Measurements from ENCODE around the gene GALNT2.

GALNT2 gene

GRCh38 chr1:230170622-230171021 lies 103.6 kb downstream of the GALNT2 start:
- DNase-seq, result no peak

- no peak for DNase-seq
These were observed 104.4 kb downstream of the GALNT2 start for GRCh38 chr1:230171356-230172015.

- no peak for DNase-seq
These were observed 105.0 kb downstream of the GALNT2 start for GRCh38 chr1:230172016-230172537.

- no peak for DNase-seq
These were observed 106.3 kb downstream of the GALNT2 start for GRCh38 chr1:230173187-230173975.

- DNase-seq, result no peak
These were observed 107.0 kb downstream of the GALNT2 start for GRCh38 chr1:230174041-230174440.

- no peak for DNase-seq
These were observed 107.6 kb downstream of the GALNT2 start for GRCh38 chr1:230174471-230175162.

- DNase-seq, result no peak
These were observed 108.2 kb downstream of the GALNT2 start for GRCh38 chr1:230175163-230175747.

- DNase-seq, result no peak
These were observed 108.8 kb downstream of the GALNT2 start for GRCh38 chr1:230175839-230176238.

GRCh38 chr1:230176326-230176725 lies 109.3 kb downstream of the GALNT2 start:
- DNase-seq, result no peak

- DNase-seq, result peak; percentile 73
These were observed 109.9 kb downstream of the GALNT2 start for GRCh38 chr1:230176871-230177411.

GRCh38 chr1:230179249-230179648 lies 112.2 kb downstream of the GALNT2 start:
- no peak for DNase-seq

- DNase-seq, result no peak
These were observed 118.3 kb downstream of the GALNT2 start for GRCh38 chr1:230185076-230186001.

GRCh38 chr1:230186003-230186863 lies 119.2 kb downstream of the GALNT2 start:
- no peak for DNase-seq

- no peak for DNase-seq
These were observed 119.8 kb downstream of the GALNT2 start for GRCh38 chr1:230186874-230187273.

GRCh38 chr1:230187290-230187689 lies 120.3 kb downstream of the GALNT2 start:
- DNase-seq, result no peak

GRCh38 chr1:230188826-230189225 lies 121.8 kb downstream of the GALNT2 start:
- no peak for DNase-seq

GRCh38 chr1:230189341-230189740 lies 122.3 kb downstream of the GALNT2 start:
- DNase-seq, result no peak

GRCh38 chr1:230189824-230190223 lies 122.8 kb downstream of the GALNT2 start:
- no peak for DNase-seq

- DNase-seq, result peak; percentile 59
These were observed 124.2 kb downstream of the GALNT2 start for GRCh38 chr1:230191079-230191804.

- DNase-seq, result no peak
These were observed 124.8 kb downstream of the GALNT2 start for GRCh38 chr1:230191855-230192254.

Data from midbrain (tissue), 1 donor.